ENCODE measurements around the gene IPCEF1. TPM values are rescaled to one million over a fixed set of nuclear protein-coding genes. Genes with fewer than 3 reads are reported as not detected.

The IPCEF1 gene
- total and polyA plus RNA-seq, 4 donors, result 0.46 to 2.8 (median 1.3) TPM

GRCh38 chr6:154297721-154298120 lies 58.9 kb downstream of the IPCEF1 start:
- Histone ChIP-seq H3K9ac (ENCODE audit: low read depth in 1 of 2, low read length in 2 of 2) (no peak overlapping the region), H3K27ac (ENCODE audit: low read depth in 1 of 2, low read length in 2 of 2) (peak overlapping the region in 1 of 2 donors; percentile 12), H3K27me3 (ENCODE audit: control insufficient read depth in 4 of 4, insufficient read depth in 4 of 4, low read length in 3 of 4) (no peaks in the 10 kb centered on the region), H3K36me3 (ENCODE audit: control insufficient read depth in 4 of 4, insufficient read depth in 3 of 4, low read depth in 1 of 4, low read length in 3 of 4) (no peaks in the 10 kb centered on the region), H3K4me3 (ENCODE audit: low read depth in 1 of 3, low read length in 3 of 3) (no peak overlapping the region), H3K9me3 (ENCODE audit: control insufficient read depth in 4 of 4, low read length in 3 of 4) (no peaks in the 10 kb centered on the region), H3K4me1 (ENCODE audit: control insufficient read depth in 4 of 4, insufficient read depth in 4 of 4, low read length in 3 of 4) (peaks cover 0 to 5% (median 4%) of the 10 kb centered on the region in 4 donors)
- DNase-seq (ENCODE audit: low spot score), result no peak
- 77% methylated on average over 3 of the region's 3 CpGs for WGBS
- TF ChIP-seq HNF4A (conservative IDR thresholded peaks at IDR 0.05) (no peak), RXRA (IDR thresholded peaks at IDR 0.05) (peak in 1 of 2 donors; percentile 10), YY1 (IDR thresholded peaks at IDR 0.05) (no peak), MAX (IDR thresholded peaks at IDR 0.05) (no peak), JUND (IDR thresholded peaks at IDR 0.05) (no peak), NR2F2 (IDR thresholded peaks at IDR 0.05) (no peak), FOXA2 (IDR thresholded peaks at IDR 0.05) (no peak)

- Histone ChIP-seq H3K4me1 (ENCODE audit: control insufficient read depth in 4 of 4, insufficient read depth in 4 of 4, low read length in 3 of 4) (peaks cover 0 to 5% (median 4%) of the 10 kb centered on the region in 4 donors), H3K27ac (ENCODE audit: low read depth in 1 of 2, low read length in 2 of 2) (no peak overlapping the region), H3K27me3 (ENCODE audit: control insufficient read depth in 4 of 4, insufficient read depth in 4 of 4, low read length in 3 of 4) (no peaks in the 10 kb centered on the region), H3K9ac (ENCODE audit: low read depth in 1 of 2, low read length in 2 of 2) (no peak overlapping the region), H3K4me3 (ENCODE audit: low read depth in 1 of 3, low read length in 3 of 3) (no peak overlapping the region), H3K36me3 (ENCODE audit: control insufficient read depth in 4 of 4, insufficient read depth in 3 of 4, low read depth in 1 of 4, low read length in 3 of 4) (no peaks in the 10 kb centered on the region), H3K9me3 (ENCODE audit: control insufficient read depth in 4 of 4, low read length in 3 of 4) (no peaks in the 10 kb centered on the region)
- DNase-seq (ENCODE audit: low spot score), result no peak
- WGBS, result 98% methylated on average over 4 of the region's 4 CpGs
- no peak for TF ChIP-seq SP1 (IDR thresholded peaks at IDR 0.05)
- TF ChIP-seq EGR1 (IDR thresholded peaks at IDR 0.05; ENCODE audit: low read depth in 2 of 2), result no peak
- TF ChIP-seq HNF4A (conservative IDR thresholded peaks at IDR 0.05), result no peak
- TF ChIP-seq RXRA (IDR thresholded peaks at IDR 0.05), result no peak
- no peak for TF ChIP-seq ATF3 (IDR thresholded peaks at IDR 0.05)
- TF ChIP-seq ZBTB33 (IDR thresholded peaks at IDR 0.05), result no peak
- no peak for TF ChIP-seq HNF4G (IDR thresholded peaks at IDR 0.05)
- no peak for TF ChIP-seq GABPA (IDR thresholded peaks at IDR 0.05 in 1 of 2, conservative IDR thresholded peaks at IDR 0.05 in 1 of 2)
- TF ChIP-seq NR2F2 (IDR thresholded peaks at IDR 0.05), result no peak
- no peak for TF ChIP-seq FOXA1 (IDR thresholded peaks at IDR 0.05)
- TF ChIP-seq YY1 (IDR thresholded peaks at IDR 0.05), result no peak
- TF ChIP-seq RAD21 (IDR thresholded peaks at IDR 0.05), result no peak
- TF ChIP-seq JUND (IDR thresholded peaks at IDR 0.05), result no peak
- TF ChIP-seq REST (IDR thresholded peaks at IDR 0.05), result no peak
Observed at GRCh38 chr6:154297210-154297609, 59.4 kb downstream of the IPCEF1 start.

All from liver (tissue), 9 donors.